ENCODE data around the gene NUAK2.

DNA sequence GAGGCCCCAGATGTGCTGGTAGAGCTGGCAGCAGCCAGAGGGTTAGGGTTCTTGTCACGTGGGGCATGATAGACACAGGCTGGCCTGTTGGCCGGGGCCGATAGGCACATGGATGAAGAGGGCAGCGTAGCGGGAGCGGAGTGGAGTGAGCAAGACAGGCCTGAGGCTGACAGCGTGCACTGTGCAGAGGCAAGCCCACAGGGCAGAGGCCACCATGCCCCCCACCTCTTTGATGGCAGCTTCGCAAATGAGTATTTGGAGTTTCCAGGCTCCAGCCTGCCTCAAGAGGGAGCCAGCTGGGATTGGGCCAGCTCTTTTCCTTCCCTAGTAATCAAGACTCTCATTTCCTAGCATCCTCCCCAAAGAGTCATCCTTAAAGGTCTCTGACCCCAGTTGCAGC, 50.3 kb downstream of the NUAK2 start:
- no peak for TF ChIP-seq CTCF (IDR thresholded peaks at IDR 0.05)
- TF ChIP-seq POLR2A (IDR thresholded peaks at IDR 0.05) = no peak
